Keratinocyte (primary cell): ENCODE results near the gene TAP2. TPM values are rescaled to one million over a fixed set of nuclear protein-coding genes. Genes with fewer than 3 reads are reported as not detected.
A peak's percentile ranks its signal among the peaks of the same experiment; 100 is the strongest.

Experiments used
- DNase-seq: peaks from one replicate; pipeline ENCODE4 v3.0.0-alpha.2; 2011; ENCODE audit warnings: low read depth, missing footprints, low spot score
- FAIRE-seq: peaks from 2 replicates; lab custom pipeline; 2011; peaks lifted over from hg19 to GRCh38; lab: Jason Lieb, UNC
- H2AFZ ChIP-seq: 2 replicates; pipeline ENCODE4 v1.6.0; 2012; ENCODE audit warnings: low read length, control low read depth, inconsistent platforms; ENCODE audit not compliant: control insufficient read depth
- H3K27ac ChIP-seq: 2 replicates; pipeline ENCODE4 v1.5.1; 2011; ENCODE audit warnings: low read length; ENCODE audit not compliant: control insufficient read depth, insufficient read depth
- H3K27me3 ChIP-seq: 3 replicates; pipeline ENCODE4 v1.6.0; 2011; ENCODE audit warnings: low read length; ENCODE audit not compliant: control insufficient read depth, insufficient read depth; ENCODE audit errors: extremely low read depth
- H3K36me3 ChIP-seq, 2 experiments: 2 replicates in 1 of 2; 3 replicates in 1 of 2; pipeline ENCODE4 v1.5.1; 2011; ENCODE audit warnings: low read length in 2 of 2, mild to moderate bottlenecking in 1 of 2; ENCODE audit not compliant: control insufficient read depth in 2 of 2, insufficient read depth in 2 of 2; ENCODE audit errors: extremely low read depth in 1 of 2
- H3K4me1 ChIP-seq: 3 replicates; pipeline ENCODE4 v1.5.1; 2011; ENCODE audit warnings: low read length; ENCODE audit not compliant: control insufficient read depth, insufficient read depth; ENCODE audit errors: extremely low read depth
- H3K4me2 ChIP-seq: 3 replicates; pipeline ENCODE4 v1.6.0; 2011; ENCODE audit warnings: low read depth, low read length; ENCODE audit not compliant: control insufficient read depth, insufficient read depth; ENCODE audit errors: extremely low read depth
- H3K4me3 ChIP-seq, 3 experiments: fragments of 200-600 bp in 1 of 3; sonication (generic) in 1 of 3; 2 replicates in 2 of 3; 3 replicates in 1 of 3; pipeline ENCODE4 v1.5.1; 2011 to 2016; ENCODE audit warnings: low read length in 3 of 3, mild to moderate bottlenecking in 3 of 3, control low read depth in 2 of 3, inconsistent platforms in 1 of 3, low read depth in 1 of 3, mixed read lengths in 1 of 3, mixed run types in 1 of 3, moderate library complexity in 1 of 3; ENCODE audit not compliant: control insufficient read depth in 2 of 3, insufficient read depth in 2 of 3; ENCODE audit errors: extremely low read depth in 1 of 3
- H3K79me2 ChIP-seq: 2 replicates; pipeline ENCODE4 v1.6.0; 2012; ENCODE audit warnings: low read length; ENCODE audit not compliant: control insufficient read depth, insufficient read depth
- H3K9ac ChIP-seq: 3 replicates; pipeline ENCODE4 v1.6.0; 2011; ENCODE audit warnings: low read length; ENCODE audit not compliant: control insufficient read depth, insufficient read depth; ENCODE audit errors: extremely low read depth
- H3K9me1 ChIP-seq: 3 replicates; pipeline ENCODE4 v1.6.0; 2011; ENCODE audit warnings: low read length; ENCODE audit not compliant: control insufficient read depth, insufficient read depth; ENCODE audit errors: extremely low read depth
- H3K9me3 ChIP-seq: 2 replicates; pipeline ENCODE4 v1.5.1; 2012; ENCODE audit warnings: low read depth, low read length; ENCODE audit not compliant: control insufficient read depth
- H4K20me1 ChIP-seq: 3 replicates; pipeline ENCODE4 v1.6.0; 2011; ENCODE audit warnings: low read length; ENCODE audit not compliant: control insufficient read depth, insufficient read depth; ENCODE audit errors: extremely low read depth
- EZH2 ChIP-seq: IDR thresholded peaks from one replicate; pipeline ENCODE4 v1.6.1; 2012; ENCODE audit warnings: inconsistent platforms, mild to moderate bottlenecking, low read length, moderate library complexity
- dilution Hi-C: fragments of 300-500 bp; cut with MboI; formaldehyde crosslinking; loops from one replicate; pipeline ENCODE4 v1.7.0; 2020; ENCODE audit warnings: low sequenced_read_pairs; ENCODE audit not compliant: extremely low pct_ligation_motif_present
- polyA plus RNA-seq, 5 experiments: library from polyadenylated mRNA; depleted of rRNA in 3 of 5; stranded (reverse) in 3 of 5; stranded (forward) in 1 of 5; unstranded in 1 of 5; fragments of >200 nt; gene quantifications; 1 replicate in 1 of 5; 2 replicates in 3 of 5; 3 replicates in 1 of 5; pipeline versions ENCODE4 v1.2.1 to v1.2.3, GENCODE V29; 2011 to 2012; ENCODE audit warnings: missing spikeins in 2 of 5, low read depth in 1 of 5, low replicate concordance in 1 of 5
- TF ChIP-seq, protein P1 (sequence below), 3 experiments: IDR thresholded peaks in 1 of 3; conservative IDR thresholded peaks in 1 of 3; optimal IDR thresholded peaks in 1 of 3; 2 replicates in 2 of 3; 3 replicates in 1 of 3; pipeline versions ENCODE3 to v1.5.1; 2011; ENCODE audit warnings: low read length in 3 of 3, mild to moderate bottlenecking in 3 of 3, moderate library complexity in 2 of 3, control low read depth in 1 of 3, inconsistent platforms in 1 of 3; ENCODE audit not compliant: insufficient read depth in 2 of 3; ENCODE audit errors: extremely low read depth in 1 of 3

The TAP2 gene
- polyA plus RNA-seq, 1 donor (not counting 4 experiments of a cell fraction or from before 2014, with no cell fraction given): 50.7 TPM

DNA sequence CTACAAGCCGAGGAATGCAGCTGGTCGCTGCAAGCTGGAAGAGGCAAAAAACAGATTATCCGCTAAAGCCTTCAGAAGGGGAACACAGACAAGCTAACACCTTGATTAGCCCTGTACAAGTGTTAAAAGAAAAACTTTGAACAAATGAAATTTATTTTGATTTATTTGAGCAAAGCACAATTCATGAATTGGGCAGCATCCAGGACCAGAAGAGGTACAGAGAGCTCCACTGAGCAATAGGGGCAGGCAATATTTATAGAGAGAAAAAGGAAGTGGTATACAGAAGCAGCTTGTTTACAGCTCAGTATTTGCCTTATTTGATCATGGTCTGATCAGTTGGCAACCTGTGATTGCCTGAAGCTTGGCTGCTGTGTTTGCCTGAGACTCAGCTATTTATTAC, 39.4 kb downstream of the TAP2 start:
- Histone ChIP-seq H3K79me2 (no peaks in the 10 kb centered on the region), H3K4me3 (no peak overlapping the region), H3K9ac (no peak overlapping the region), H3K4me1 (peaks cover 5% of the 10 kb centered on the region), H3K9me3 (no peaks in the 10 kb centered on the region), H3K27ac (no peak overlapping the region), H3K36me3 (no peaks in the 10 kb centered on the region), H3K9me1 (no peaks in the 10 kb centered on the region), H3K27me3 (peaks cover 7% of the 10 kb centered on the region), H2AFZ (no peak overlapping the region), H4K20me1 (no peaks in the 10 kb centered on the region), H3K4me2 (no peak overlapping the region)
- TF ChIP-seq, protein P1, sequence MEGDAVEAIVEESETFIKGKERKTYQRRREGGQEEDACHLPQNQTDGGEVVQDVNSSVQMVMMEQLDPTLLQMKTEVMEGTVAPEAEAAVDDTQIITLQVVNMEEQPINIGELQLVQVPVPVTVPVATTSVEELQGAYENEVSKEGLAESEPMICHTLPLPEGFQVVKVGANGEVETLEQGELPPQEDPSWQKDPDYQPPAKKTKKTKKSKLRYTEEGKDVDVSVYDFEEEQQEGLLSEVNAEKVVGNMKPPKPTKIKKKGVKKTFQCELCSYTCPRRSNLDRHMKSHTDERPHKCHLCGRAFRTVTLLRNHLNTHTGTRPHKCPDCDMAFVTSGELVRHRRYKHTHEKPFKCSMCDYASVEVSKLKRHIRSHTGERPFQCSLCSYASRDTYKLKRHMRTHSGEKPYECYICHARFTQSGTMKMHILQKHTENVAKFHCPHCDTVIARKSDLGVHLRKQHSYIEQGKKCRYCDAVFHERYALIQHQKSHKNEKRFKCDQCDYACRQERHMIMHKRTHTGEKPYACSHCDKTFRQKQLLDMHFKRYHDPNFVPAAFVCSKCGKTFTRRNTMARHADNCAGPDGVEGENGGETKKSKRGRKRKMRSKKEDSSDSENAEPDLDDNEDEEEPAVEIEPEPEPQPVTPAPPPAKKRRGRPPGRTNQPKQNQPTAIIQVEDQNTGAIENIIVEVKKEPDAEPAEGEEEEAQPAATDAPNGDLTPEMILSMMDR (optimal IDR thresholded peaks at IDR 0.05 in 1 of 3, IDR thresholded peaks at IDR 0.05 in 1 of 3, conservative IDR thresholded peaks at IDR 0.05 in 1 of 3; ENCODE audit: extremely low read depth in 1 of 3, insufficient read depth in 2 of 3, low read length in 3 of 3): no peak
- no peak for TF ChIP-seq EZH2
- no peak for DNase-seq
- FAIRE-seq: no peak
- dilution Hi-C loops: no loop called here

DNA sequence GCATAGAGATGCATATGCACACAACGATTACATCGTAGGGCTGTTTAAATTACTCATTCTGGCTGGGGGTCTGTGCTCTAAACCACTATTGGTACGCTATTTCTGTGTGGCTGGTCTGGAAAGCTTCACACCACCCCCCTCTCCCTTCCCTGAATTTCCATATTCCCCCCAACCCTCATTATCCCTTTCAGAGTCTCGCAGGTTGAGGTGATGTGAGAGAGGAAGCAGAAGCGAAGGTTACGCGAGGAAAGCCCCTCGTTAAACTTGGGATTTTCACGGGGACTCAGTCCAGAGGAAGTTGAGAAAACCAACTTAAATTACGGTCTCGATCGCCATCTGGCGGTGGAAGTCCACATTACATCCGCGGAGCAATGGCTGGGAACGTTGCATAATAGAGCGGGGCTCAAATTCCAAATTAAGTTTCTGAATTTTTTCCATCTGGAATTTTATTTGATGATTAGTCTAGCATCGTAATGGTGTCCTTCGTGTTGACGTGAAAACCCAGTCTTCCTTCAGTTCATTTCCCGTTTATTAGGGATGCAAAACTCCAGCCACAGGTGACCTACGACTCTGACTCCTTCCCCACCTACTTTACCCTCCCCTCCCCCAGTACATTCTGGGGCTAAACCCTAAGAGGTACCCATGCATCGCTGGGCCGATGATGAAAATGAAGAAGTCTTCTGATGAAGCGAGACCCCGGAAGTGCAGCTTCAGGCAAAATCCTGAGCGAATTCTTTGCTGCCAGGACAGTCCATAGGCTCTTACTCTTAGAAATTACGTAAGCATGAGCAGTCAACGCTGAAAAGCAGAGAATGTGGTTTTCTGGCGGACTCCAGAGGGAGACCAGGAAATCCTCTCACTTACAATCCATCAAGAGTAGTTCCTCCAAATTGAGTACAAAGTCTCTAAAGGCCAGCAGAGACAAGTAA, 41.4 kb downstream of the TAP2 start:
- Histone ChIP-seq H3K4me1 (peaks cover 5% of the 10 kb centered on the region), H3K27ac (no peak overlapping the region), H3K9me1 (no peaks in the 10 kb centered on the region), H4K20me1 (no peaks in the 10 kb centered on the region), H3K4me2 (peak overlapping the region; percentile 68), H3K9me3 (no peaks in the 10 kb centered on the region), H3K4me3 (peak overlapping the region in 2 of 3 experiments; percentile 47 to 53), H3K9ac (peak overlapping the region; percentile 45), H2AFZ (peak overlapping the region; percentile 90), H3K79me2 (no peaks in the 10 kb centered on the region), H3K27me3 (peaks cover 9% of the 10 kb centered on the region), H3K36me3 (no peaks in the 10 kb centered on the region)
- DNase-seq (peak; percentile 45), FAIRE-seq (peak; percentile 88)
- no peak for TF ChIP-seq EZH2
- TF ChIP-seq, protein P1 (optimal IDR thresholded peaks at IDR 0.05 in 1 of 3, IDR thresholded peaks at IDR 0.05 in 1 of 3, conservative IDR thresholded peaks at IDR 0.05 in 1 of 3; ENCODE audit: extremely low read depth in 1 of 3, insufficient read depth in 2 of 3, low read length in 3 of 3): peak; percentile 74 to 89 (median 79)
- dilution Hi-C loops: no loop called here
